HG03108 (cell line): ENCODE data around the gene GPR156.
"Not testable (repeated sequence)": the region's sequence is repeated elsewhere in the genome, so short reads cannot be mapped to it uniquely, and the experiment has no call there.

Experiments used
- ATAC-seq: cut with Tn5 transposase; IDR thresholded peaks from one replicate; pipeline ENCODE4 v1.9.1; 2021; ENCODE audit warnings: moderate library complexity; ENCODE audit not compliant: unreplicated experiment

GPR156 gene

DNA sequence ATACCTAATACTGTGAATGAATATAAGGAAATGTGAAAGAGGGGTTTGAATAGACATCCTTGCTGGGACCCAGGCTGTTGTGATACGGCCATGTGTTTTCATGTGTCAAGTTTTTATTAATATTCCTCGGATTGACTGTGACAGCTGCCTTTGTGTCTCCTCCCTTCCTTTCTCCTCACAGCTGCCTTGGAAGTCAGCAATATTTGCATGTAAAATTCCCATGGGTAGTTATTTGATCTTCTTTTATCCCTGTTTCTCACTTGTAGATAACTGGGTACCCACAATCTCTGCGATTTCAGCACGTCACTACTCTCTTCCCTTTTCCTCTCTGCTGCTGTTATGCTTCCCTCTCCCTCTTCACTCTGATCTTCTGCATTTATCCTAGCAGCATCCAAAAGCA lies 9.4 kb downstream of the GPR156 start:
- ATAC-seq: no peak

DNA sequence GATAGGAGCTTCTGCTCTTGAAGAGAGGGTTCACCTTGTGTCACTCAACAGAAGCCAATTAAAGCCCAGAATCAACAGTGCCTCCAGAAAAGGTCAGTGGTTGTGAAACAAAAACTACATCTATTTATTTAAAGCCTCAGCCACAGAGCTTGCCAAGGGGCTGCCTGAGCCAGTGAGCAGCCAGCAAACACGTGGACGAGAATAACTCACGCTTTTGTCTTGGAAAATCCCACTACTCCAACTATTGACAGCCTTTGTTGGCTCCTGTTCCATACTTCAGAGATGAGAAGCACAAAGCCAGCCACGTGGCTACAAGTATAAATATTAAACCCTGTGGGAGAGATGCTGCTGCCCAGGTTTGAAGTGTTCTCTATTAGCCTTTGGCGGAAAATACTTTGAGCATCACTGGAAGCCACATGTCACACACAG lies 10.3 kb downstream of the GPR156 start:
- ATAC-seq: no peak

DNA sequence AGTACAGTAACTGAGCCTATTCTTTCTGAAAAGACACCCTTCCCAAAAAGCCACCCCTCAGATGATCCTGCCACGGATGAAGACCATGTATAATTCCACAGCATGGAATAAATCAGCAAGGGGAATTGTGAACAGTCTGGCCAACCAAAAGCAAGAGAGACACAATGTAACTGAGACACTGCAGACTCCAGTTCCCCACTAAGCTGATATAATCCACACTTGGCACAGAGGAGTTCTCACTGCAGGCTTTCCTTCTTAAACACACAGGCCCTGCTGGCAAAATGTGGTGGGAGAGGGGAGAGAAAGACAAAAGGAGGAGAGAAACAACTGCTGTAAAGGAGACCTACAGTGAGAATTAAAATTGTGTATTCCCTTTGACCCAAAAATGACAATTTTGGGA lies 12.7 kb downstream of the GPR156 start:
- ATAC-seq: no peak

DNA sequence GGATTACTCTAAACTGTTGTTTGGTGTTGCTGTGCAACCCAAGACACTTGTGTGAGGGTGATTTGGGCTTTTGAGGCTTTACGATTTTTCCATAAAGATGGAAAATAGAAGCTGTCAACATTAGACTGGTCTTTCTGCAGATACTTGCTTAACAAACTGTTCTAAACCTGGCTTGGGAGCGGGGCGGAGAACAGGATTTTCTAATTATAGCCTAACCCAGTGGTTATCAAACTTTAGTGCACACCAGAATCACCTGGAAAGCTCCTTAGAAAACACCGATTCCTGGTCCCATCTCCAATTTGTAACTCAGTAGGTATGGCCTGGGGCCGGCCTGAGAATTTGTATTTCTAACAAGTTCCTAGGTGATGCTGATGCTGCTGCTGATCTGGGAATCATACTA lies 19.0 kb downstream of the GPR156 start:
- no peak for ATAC-seq

DNA sequence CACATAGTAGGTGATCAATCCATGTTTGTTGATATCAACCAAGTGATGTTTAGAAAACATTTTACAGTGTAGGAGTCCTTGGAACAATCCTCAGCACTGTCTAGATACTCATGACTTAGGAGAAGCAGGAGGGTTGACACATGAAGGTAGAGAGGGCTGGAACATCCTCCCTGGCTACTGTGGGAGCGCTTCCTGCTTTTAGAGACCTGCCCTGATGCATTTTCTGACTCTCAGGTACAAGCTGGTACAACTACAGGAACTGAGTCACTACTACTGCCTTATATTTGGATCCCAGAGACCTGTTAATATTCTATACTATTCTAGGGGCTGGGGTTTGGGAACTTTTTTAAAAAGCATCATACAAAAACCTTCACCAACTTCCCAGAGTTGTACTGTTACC lies 20.1 kb downstream of the GPR156 start:
- no peak for ATAC-seq

DNA sequence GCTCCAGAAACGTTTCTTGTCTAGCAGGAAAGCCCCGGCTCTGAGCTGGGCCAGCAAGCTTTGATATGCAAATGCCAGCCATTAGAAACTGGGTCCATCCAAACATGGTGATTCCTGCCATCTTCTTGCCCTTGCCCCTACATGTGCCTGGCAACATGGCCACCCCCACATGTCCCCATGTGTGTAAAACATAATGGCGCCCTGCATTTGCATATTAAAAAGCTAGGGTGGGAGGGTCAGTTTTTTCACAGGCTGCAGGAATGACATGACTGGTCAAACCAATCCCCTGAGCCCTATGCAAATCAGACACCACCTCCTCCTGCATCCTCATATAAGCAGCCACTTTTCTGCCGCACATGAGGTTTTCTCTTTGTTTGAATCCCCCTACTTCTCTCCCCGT lies 21.2 kb downstream of the GPR156 start:
- ATAC-seq: no peak

DNA sequence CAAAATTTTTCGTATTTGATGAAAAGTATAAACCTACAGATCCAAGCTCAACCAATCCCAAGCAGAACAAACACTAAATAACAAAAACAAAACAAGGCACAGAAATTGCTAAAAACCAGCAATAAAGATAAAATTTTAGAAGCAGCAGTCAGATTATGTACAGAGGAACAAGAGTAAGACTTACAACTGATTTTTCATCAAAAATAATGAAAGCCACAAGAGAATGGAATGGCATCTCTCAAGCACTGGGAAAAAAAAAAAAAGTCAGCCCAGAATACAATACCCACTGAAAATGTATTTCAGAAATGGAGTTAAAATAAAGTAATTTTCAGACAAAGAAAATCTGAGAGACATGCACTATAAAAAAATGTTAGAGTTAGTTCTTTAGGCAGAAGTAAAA lies 27.0 kb downstream of the GPR156 start:
- ATAC-seq: no peak

DNA sequence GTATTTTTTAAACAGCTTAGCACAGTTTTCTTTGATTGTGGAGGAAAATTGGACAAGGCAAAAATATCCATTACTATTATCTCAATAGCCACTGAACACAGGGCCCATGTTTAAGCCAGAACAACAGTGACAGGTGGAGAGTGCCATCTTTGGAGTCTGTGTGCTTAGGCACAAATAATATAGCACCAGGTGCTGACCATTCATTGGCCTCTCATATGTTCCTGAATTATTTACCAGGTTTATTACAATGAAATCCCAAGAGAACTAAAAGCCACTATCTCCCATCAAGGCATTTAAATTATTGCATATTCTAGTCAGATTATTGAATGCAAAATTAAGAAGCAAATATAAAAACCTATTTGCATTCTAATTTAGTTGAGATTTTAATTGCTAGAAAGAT lies 39.6 kb downstream of the GPR156 start:
- ATAC-seq: no peak

DNA sequence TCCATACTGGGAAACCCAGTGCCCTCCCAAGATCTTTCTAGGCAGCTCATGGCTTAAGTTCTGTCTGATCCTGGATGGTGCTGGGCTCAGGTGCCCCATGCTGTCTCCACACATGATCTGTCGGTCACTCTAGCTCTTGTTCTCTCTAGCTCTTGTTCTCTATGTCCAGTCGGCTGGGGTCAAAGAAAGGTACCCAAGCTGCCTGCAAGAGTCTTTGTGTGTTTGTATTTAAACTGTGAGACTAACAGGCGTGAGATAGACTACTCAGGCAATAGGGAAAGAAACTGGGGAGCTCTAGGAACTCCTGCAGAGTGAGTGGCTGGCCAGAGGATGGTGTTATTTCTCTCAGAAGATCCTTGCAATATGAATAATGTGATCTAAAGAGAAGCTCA lies 40.2 kb downstream of the GPR156 start:
- no peak for ATAC-seq

DNA sequence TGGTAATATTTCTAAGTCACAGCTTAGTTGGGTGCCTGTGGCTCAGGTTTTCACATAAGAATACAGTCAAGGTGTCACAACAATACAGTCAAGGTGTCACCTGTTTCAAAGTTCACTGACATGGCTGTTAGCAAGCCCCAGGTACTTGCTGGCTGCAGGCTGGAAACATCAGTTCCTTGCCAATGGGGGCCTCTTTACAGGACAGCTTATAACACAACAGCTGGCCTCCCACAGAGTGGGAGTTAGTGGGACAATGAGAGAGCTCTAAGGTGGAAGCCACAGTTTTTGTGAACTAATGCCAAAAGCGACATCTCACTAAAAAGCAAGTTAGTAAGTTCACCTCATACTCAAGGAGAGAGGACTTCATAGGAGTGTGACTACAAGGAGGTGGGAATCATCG lies 45.4 kb downstream of the GPR156 start:
- no peak for ATAC-seq

DNA sequence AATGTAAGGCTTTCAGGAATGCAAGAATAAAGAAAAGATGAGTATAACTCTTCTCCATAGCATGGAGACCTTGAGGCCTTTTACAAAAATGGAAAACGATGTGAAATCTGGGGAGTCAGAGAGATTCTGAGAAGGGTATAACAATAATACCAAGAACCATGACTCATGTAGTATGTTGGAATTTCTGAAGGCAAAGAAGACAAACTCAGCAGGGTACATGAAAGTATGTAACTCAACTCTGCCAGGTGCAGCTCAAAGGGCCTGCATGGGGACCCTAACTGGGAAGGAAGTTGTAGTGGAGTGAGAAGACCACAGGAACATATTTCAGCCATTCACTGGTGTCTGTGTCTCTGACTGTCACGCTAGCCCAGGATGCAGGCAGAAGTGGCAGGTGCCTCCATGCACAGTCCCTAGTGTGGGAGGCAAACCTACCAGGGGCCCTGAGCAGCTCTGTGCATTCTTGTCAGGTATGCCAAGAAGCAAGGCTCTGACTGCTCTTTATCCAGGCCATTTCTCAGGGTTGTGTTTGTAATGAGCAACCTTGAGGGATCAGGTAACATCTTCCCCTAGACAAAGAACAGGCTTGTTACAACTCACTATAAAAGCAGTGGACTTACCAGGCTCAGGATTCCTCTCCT lies 57.2 kb downstream of the GPR156 start:
- no peak for ATAC-seq

DNA sequence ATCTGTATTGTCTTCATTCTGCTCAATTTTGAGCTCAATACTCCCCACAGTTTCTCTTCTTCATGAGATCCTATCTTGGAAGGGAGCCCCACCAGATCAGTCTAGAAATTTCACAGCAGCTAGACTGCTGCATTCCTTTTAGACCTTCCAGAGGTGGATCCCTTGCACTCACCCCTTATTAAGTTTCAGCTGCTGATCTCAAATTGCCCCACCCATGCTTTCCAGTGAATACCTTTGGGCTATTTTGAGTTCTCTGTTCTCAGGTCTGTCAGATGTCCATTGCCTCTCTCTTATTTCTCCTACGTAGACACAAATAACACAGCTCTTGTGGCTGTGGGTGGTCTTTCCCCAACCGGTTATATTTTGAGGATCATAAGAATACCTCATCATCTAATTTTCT lies 60.8 kb downstream of the GPR156 start:
- no peak for ATAC-seq

DNA sequence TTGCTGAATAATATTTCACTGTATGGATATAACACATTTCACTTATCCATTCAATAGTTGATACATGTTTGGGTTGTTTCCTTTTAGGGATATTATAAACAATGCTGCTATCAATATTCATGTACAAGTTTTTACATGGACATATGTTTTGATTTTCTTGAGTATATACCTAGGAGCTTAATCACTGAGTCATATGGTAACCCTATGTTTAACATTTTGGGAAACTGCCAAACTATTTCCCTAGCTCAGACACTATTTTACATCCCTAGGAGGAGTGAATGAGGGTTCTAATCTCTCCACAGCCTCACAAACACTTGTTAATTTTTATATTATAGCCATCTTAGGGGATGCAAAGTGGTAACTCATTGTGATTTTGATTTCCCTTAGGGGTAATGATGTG lies 66.0 kb downstream of the GPR156 start:
- ATAC-seq: no peak

DNA sequence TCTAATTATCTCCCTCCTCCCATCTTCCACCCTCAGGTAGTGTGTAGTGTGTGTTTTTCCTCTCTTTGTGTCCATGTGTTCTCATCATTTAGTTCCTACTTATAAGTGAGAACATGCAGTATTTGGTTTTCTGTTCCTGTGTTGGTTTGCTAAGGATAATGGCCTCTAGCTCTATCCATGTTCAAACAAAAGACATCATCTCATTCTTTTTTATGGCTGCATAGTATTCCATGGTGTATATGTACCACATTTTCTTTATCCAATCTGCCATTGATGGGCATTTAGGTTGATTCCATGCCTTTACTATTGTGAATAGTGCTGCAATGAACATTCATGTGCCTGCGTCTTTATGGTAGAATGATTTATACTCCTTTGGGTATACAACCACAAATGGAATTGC lies 68.4 kb downstream of the GPR156 start:
- not testable (repeated sequence) for ATAC-seq

DNA sequence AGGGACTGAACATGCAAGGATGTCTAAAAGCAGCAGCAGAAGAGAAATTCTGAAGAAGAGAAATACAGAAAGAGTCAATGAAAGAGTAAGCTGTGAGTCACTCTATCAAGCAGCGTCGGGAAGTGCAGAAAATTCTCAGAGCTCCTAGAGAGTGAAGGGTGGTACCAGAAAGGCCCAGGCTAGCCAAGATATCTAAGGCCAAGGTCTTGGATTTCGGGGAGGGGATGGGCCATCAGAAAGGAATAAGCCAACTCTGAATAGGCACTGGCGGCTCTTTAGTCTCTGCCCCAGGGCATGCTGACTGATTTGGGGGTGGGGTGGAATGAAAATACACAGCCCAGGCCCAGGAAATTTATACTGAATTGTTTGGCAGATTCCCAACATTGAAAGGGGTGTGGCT lies 70.8 kb downstream of the GPR156 start:
- ATAC-seq: no peak

DNA sequence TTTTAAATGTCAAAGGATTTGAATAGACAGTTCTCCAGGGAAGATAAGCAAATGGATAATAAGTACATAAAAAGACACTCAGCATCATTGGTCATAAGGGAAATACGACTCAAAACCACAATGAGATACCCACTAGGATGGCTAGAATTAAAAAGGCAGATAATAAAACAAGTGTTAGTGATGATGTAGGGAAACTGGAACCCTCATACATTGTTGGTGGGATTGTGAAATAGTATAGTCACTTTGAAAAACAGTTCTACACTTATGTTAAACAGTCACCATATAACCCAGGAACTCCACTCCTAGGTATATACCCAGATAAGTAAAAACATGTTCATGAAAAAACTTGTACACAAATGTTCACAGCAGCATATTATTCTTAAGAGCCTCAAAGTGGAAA lies 72.5 kb downstream of the GPR156 start:
- no peak for ATAC-seq

DNA sequence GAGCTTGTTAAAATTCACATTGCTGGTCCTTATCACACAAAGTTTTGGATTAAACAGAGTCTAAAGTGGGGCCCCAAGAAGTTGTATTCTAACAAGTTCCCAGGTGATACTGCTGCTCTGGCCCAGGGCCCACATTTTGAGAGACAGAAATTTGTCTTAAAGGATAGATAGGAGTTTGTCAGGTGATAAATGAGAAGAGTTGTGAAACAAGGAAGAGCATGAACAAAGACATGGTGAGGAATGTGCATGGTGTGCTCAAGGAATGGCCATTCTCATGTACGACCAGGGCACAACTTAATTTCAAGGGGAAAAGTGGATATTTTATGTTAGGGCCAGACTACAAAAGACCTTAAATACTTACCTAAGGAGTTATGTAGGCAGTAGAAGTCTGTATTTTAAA lies 75.6 kb downstream of the GPR156 start:
- ATAC-seq: no peak

DNA sequence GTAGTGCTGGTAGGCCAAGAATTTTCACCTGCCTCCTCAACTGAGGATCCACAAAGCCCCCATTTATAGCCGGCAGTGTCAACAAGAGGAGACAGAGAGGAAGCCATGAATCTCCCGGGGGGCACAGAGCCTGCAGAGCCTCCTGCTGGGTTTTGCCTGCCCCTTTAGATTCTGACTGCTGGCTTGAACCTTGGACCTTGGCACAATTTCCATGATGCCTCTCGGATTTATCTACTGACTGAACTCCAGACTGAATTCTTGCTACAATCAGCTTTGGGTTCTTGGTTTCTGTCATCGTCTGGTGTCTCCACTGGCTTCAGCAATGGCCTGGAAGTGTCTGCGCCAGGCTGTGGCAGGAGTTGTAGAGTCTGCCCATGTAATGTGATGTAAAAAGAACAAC lies 80.7 kb downstream of the GPR156 start:
- ATAC-seq: no peak

DNA sequence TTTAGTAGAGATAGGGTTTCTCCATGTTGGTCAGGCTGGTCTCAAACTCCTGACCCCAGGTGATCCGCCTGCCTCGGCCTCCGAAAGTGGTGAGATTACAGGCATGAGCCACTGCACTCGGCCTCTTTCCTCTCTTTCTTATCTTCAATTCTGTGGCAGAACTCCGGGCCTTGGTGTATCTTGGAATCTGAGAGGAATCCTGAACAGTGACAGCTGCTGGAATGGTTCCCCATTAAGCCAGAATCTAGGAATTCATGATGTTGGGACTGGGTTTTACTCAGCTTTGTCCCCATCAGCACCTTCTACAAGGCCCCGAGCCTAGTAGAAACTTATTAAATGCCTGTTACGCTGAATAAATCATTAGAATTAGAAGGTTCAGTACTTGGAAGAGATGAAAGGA lies 81.4 kb downstream of the GPR156 start:
- no peak for ATAC-seq

DNA sequence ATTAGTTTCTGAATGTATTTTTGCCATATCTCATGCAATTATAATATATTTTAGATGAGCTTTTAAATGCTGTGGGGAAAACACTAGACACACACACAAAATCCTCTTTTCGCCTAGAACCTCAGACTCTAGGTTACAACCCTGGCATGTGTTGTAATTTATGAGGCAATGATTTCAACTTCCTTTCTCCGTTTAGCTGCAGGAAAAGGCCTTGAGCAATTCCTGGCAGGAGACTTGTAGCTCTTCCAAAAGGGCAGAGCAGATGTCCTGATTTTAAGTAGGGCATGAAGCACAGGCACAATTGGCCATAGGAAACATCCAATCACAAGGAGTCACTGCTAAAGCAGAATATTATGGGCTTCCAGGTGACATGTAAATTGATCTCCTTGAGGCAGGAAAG lies 82.0 kb downstream of the GPR156 start:
- no peak for ATAC-seq

DNA sequence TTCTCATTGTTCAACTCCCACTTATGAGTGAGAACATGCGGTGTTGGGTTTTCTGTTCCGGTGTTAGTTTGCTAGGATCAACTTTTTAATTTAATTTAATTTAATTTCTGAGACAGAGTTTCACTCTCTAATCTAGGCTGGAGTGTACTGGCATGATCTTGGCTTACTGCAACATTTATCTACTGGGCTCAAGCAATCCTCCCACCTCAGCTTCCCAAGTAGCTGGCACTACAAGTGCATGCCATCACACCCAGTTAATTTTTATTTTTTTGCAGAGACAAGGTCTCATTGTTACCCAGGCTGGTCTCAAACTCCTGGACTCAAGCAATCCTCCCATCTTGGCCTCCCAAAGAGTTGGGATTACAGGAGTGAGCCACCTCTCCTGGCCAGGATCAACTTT lies 82.7 kb downstream of the GPR156 start:
- no peak for ATAC-seq

DNA sequence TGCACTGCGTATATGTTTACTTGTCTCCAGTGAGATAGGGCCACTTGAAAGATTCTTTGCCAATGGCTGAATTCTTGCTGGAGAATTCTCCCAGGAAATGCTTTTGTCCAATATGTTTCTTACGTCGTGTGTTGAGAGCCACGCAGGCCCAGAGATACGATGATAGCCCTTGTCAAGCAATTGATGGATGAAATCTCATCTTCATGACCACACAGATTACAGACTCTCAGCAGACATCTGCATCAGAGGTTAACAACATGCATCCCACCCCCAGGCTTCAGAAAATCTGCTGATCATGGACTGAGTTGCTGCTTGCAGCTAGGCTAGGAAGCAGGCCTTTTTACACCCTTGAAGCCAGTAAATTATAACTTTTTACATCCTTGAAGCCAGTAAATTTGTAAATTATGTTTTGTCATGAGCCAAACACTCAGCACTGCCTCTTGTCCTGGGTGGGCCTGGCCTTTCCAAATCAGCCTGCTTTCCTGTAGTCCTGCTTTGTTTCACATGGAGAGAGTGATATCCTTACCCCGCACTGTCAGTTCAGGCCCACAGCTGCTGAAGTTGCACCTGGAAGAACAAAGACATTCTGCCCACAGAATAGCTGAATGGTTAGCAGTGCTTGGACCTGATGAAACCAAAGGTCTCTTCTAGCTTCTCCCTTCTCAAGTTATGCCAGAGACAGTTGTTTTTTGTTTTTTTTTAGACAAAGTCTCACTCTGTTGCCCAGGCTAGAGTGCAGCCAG lies 84.4 kb downstream of the GPR156 start:
- no peak for ATAC-seq

DNA sequence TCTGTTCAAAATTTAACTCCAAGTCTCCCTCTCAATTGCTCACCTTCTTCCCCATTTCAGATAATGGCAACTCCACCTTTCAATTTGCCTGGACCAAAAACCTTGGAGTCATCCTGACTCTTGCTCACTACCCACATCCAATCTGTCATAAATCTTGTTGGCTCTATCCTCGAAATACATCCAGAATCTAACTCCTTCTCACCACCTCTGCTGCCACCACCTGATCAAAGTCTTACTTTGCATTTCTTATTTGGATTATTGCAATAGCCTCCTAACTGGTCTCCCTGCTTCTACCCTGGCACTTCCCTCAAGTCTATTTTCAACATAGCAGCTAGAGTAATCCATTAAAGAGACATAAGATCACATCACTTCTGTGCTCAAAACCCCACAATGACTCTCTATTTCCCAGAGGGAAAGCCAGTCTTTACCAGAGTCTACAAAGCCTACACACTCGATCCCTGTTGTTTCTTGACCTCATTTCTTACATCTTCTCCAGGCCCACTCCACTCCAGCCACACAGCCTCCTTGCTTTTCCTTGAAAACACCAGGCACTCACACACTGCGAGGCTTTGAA lies 86.6 kb downstream of the GPR156 start:
- ATAC-seq: no peak
